Vagina (tissue), 2 donors: ENCODE data around the gene CXCR5. TPM values are rescaled to one million over a fixed set of nuclear protein-coding genes. Genes with fewer than 3 reads are reported as not detected.

Experiments used
- DNase-seq, 2 donors: peaks; one replicate each; pipeline ENCODE4 v3.0.0-alpha.2; 2017; ENCODE audit errors: extremely low spot score in 2 of 2
- H3K27ac ChIP-seq: fragments of 200-600 bp; sonication (generic); one replicate; pipeline ENCODE4 v1.5.1; 2019
- H3K27me3 ChIP-seq: fragments of 200-600 bp; sonication (generic); one replicate; pipeline ENCODE4 v1.5.1; 2019
- H3K36me3 ChIP-seq, 2 donors: fragments of 200-600 bp; sonication (generic); one replicate each; pipeline ENCODE4 v1.5.1; 2017 to 2019
- H3K4me1 ChIP-seq: fragments of 200-600 bp; sonication (generic); one replicate; pipeline ENCODE4 v1.5.1; 2019
- H3K4me3 ChIP-seq, 2 donors: fragments of 200-600 bp; sonication (generic); 1 replicate in 1 of 2; 2 replicates in 1 of 2; pipeline ENCODE4 v1.5.1; 2016 to 2019
- H3K9me3 ChIP-seq: fragments of 200-600 bp; sonication (generic); one replicate; pipeline ENCODE4 v1.5.1; 2019
- POLR2A ChIP-seq, 2 donors: fragments of 450-650 bp; IDR thresholded peaks; one replicate each; pipeline ENCODE4 v1.6.1; 2017; ENCODE audit warnings: antibody characterized with exemption in 2 of 2, mild to moderate bottlenecking in 2 of 2, moderate library complexity in 2 of 2
- POLR2AphosphoS5 ChIP-seq, 2 donors: sonication (generic); formaldehyde crosslinking; IDR thresholded peaks; one replicate each; pipeline ENCODE4 v1.9.0; 2017; ENCODE audit warnings: antibody characterized with exemption in 2 of 2, mild to moderate bottlenecking in 2 of 2, low read depth in 1 of 2; ENCODE audit not compliant: insufficient read depth in 1 of 2
- intact Hi-C: fragments of 100-400 bp; cut with DNase I; formaldehyde crosslinking; loops from one replicate; pipeline ENCODE4 v1.15.1; 2023
- total RNA-seq: library from RNA; depleted of rRNA; stranded (reverse); fragments of >200 nt; gene quantifications from one replicate; pipeline ENCODE4 v1.2.3, GENCODE V29; 2016
- TF ChIP-seq, protein P1 (sequence below), 3 experiments: fragments of 450-650 bp in 2 of 3; fragments of 200-600 bp in 1 of 3; sonication (generic) in 1 of 3; IDR thresholded peaks; one replicate each; pipeline ENCODE4 v1.5.1; 2017 to 2019; ENCODE audit warnings: antibody characterized with exemption in 3 of 3, mild to moderate bottlenecking in 2 of 3, moderate library complexity in 2 of 3

The CXCR5 gene
- total RNA-seq, 1 donor from 2014 or later, result not detected

DNA sequence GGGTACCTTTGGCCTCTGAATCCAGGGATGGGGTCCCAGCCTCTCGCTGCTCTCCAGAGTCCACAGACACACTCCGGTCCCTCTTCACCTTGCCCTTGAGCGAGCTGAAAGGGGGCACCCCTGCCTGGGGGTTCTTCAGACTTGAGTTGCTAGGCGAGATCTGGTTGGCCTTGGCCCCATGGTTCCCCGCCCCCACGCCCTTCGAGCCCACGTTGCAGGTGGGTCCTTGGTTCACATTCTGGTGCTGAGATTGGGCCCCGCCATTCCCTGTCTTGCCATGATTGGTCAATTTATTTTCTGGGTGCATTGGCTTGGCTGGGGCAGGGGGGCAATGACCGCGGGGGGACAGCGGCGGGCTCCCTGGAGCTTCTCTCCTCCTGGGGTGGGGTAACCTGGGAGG lies 24.6 kb downstream of the CXCR5 start:
- intact Hi-C loops, result loop anchor here (2.0 kb wide), 2 partner anchors 21 to 49 kb away; partner anchors contain the start of gene UPK2
- peaks cover 67% of the 10 kb centered on the region for H3K4me1 ChIP-seq
- H3K9me3 ChIP-seq, result no peaks in the 10 kb centered on the region
- peaks cover 0 to 40% of the 10 kb centered on the region in 2 donors for H3K36me3 ChIP-seq
- TF ChIP-seq, protein P1, sequence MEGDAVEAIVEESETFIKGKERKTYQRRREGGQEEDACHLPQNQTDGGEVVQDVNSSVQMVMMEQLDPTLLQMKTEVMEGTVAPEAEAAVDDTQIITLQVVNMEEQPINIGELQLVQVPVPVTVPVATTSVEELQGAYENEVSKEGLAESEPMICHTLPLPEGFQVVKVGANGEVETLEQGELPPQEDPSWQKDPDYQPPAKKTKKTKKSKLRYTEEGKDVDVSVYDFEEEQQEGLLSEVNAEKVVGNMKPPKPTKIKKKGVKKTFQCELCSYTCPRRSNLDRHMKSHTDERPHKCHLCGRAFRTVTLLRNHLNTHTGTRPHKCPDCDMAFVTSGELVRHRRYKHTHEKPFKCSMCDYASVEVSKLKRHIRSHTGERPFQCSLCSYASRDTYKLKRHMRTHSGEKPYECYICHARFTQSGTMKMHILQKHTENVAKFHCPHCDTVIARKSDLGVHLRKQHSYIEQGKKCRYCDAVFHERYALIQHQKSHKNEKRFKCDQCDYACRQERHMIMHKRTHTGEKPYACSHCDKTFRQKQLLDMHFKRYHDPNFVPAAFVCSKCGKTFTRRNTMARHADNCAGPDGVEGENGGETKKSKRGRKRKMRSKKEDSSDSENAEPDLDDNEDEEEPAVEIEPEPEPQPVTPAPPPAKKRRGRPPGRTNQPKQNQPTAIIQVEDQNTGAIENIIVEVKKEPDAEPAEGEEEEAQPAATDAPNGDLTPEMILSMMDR (IDR thresholded peaks at IDR 0.05), result no peak
- TF ChIP-seq POLR2A (IDR thresholded peaks at IDR 0.05) (no peak), POLR2AphosphoS5 (IDR thresholded peaks at IDR 0.05; ENCODE audit: insufficient read depth in 1 of 2, low read depth in 1 of 2) (no peak)
- peak overlapping the region; percentile 96 for H3K27ac ChIP-seq
- H3K4me3 ChIP-seq, result no peak overlapping the region
- no peaks in the 10 kb centered on the region for H3K27me3 ChIP-seq
- no peak for DNase-seq

DNA sequence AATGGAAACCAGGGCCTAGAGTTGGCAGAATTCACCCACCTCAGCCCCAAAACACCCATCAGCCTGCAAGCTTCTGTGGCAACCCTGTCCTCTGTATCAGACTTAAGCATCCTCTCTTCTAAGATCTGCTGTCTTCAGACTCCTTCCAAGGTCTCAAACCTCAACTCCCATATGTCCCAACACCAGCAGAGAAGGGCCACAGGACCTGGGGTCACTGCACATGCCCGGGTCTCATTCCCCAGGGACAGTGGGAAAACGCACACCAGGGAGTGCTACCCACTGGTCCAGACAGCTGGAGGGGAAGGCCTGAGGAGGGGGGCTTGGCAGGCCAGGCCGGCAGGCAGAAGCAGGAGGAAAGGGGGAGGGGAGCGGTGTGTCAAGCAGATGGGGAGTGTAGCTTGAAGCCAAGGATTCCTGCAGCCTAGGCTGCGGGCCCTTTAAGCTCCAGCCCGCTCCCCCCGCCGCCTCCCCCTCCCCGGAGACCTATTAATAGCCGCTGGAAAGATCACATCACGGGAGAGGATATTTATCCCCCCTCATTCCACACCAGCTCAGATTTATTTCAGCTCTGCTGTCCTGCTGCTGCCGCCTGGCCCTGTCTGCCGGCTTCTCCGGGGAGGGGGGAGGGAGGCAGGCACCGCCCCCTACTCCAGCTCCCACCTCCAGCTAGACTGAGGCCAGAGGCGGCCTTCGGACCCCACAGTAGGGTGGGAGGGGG lies 25.4 kb downstream of the CXCR5 start:
- H3K4me1 ChIP-seq, result peaks cover 75% of the 10 kb centered on the region
- intact Hi-C loops, result loop anchor here (2.0 kb wide), 2 partner anchors 20 to 48 kb away; partner anchors contain the start of gene UPK2

DNA sequence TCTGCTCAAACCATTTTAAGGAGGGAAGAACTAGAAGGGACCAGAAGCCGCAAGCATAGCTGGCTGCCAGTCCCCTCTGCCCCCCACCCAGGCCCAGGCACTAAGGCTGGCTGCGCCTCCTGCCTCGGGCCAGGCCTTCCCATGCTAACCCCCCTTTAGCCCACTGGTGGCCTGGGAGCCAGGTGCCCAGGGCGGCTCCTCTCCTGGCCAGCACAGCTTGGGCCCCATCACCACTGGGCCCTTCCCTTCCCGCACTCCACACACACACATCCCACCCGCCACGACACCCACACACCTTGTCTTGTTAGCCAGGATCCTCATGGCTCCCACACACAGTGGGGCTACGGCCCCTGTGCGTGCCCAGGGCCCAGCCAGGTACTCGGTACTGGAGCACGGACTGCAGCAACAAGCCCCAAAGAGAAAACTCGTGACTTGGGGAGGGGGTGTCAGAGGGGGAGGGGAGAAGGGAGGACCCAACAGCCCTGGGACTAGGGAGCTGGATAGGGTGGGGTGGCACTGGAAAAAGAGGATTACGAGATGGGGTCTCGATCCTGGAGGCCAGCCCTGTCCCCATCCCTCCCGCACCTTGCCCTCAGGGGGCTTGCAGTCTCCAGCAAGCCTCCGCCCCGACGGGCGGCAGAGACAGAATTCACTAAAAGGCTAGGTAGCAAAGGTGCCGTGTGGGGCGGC lies 26.1 kb downstream of the CXCR5 start:
- TF ChIP-seq, protein P1 (IDR thresholded peaks at IDR 0.05), result no peak
- TF ChIP-seq POLR2AphosphoS5 (IDR thresholded peaks at IDR 0.05; ENCODE audit: insufficient read depth in 1 of 2, low read depth in 1 of 2) (peak in 1 of 2 donors; percentile 30), POLR2A (IDR thresholded peaks at IDR 0.05) (no peak)
- Histone ChIP-seq H3K36me3 (peaks cover 0 to 27% of the 10 kb centered on the region in 2 donors), H3K27me3 (no peaks in the 10 kb centered on the region), H3K27ac (peak overlapping the region; percentile 96), H3K9me3 (no peaks in the 10 kb centered on the region), H3K4me3 (peak overlapping the region; percentile 44 to 60), H3K4me1 (peaks cover 82% of the 10 kb centered on the region)
- intact Hi-C loops, result loop anchor here (2.0 kb wide), 2 partner anchors 19 to 47 kb away; partner anchors contain the start of gene UPK2
- no peak for DNase-seq

More for the DNA sequence above, 25.4 kb downstream of the CXCR5 start:
- TF ChIP-seq, protein P1 (IDR thresholded peaks at IDR 0.05), result no peak
- TF ChIP-seq POLR2AphosphoS5 (IDR thresholded peaks at IDR 0.05; ENCODE audit: insufficient read depth in 1 of 2, low read depth in 1 of 2), result peak in 1 of 2 donors; percentile 96
- peak in 1 of 2 donors; percentile 78 for TF ChIP-seq POLR2A (IDR thresholded peaks at IDR 0.05)
- peaks cover 0 to 34% of the 10 kb centered on the region in 2 donors for H3K36me3 ChIP-seq
- DNase-seq, result no peak
- peak overlapping the region; percentile 96 for H3K27ac ChIP-seq
- no peaks in the 10 kb centered on the region for H3K9me3 ChIP-seq
- H3K4me3 ChIP-seq, result peak overlapping the region; percentile 44 to 60
- no peaks in the 10 kb centered on the region for H3K27me3 ChIP-seq

DNA sequence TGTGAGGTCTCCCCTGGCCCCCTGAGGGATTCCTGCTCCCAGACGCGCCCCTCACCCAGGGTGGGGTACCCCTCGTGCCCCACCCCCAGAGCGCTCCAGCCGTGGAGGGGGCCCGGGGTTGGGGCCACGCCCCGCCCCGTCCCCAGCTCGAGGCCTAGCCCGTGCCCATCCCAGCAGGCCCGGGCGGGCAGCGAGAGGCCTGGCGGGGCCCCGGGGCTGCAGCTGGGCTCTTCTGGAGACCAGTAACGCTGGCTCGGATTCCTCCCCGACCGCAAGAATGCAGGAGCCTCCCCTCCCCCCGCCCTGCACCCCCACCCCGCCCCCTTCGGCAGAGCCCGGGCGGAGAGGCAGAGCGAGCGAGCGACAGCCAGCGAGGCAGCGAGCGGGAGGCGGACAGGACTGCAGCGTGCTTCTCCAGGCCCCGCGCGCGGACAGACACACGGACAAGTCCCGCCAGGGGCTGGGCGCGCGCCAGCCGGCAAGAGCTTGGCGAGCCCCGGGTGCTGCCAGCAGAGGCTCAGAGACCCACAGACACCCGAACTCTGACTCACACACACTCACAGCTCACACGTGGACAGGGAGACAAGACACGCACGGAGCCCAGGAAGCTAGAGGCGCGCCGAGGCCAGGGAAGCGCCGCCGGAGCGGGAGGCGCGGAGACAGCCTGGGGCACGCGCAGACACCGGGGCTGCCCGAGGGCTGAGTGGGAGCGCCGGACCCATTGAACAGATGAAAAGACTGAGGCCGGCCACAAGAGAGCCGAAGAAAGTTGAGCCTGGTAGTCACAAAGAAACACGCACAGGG lies 26.8 kb downstream of the CXCR5 start:
- Histone ChIP-seq H3K36me3 (peaks cover 0 to 21% of the 10 kb centered on the region in 2 donors), H3K4me3 (peak overlapping the region; percentile 44 to 60), H3K9me3 (no peaks in the 10 kb centered on the region), H3K27me3 (no peaks in the 10 kb centered on the region), H3K27ac (peak overlapping the region; percentile 96), H3K4me1 (peaks cover 89% of the 10 kb centered on the region)
- intact Hi-C loops, result no loop called here
- DNase-seq, result no peak
- TF ChIP-seq, protein P1 (IDR thresholded peaks at IDR 0.05), result no peak
- peak in 1 of 2 donors; percentile 78 for TF ChIP-seq POLR2AphosphoS5 (IDR thresholded peaks at IDR 0.05; ENCODE audit: insufficient read depth in 1 of 2, low read depth in 1 of 2)
- peak in 1 of 2 donors; percentile 30 for TF ChIP-seq POLR2A (IDR thresholded peaks at IDR 0.05)
